Activated naive CD4-positive, alpha-beta T cell treated with anti-CD3 and anti-CD28 coated beads, Interleukin-2, amount 50 U/mL, for 72 hours (primary cell): ENCODE measurements around the gene THSD8. TPM values are rescaled to one million over a fixed set of nuclear protein-coding genes. Genes with fewer than 3 reads are reported as not detected.
"Not testable (repeated sequence)": the region's sequence is repeated elsewhere in the genome, so short reads cannot be mapped to it uniquely, and the experiment has no call there.

Experiments
- ATAC-seq, 2 donors: fragments of 150-1000 bp; cut with Tn5 transposase; 2 replicates each; pipeline ENCODE4 v1.10.0; 2021; ENCODE audit warnings: mild to moderate bottlenecking in 2 of 2, moderate library complexity in 2 of 2
- DNase-seq, 2 donors: peaks; one replicate each; pipeline ENCODE4 v3.0.0; 2021 to 2022; ENCODE audit warnings: low spot score in 2 of 2
- H3K27ac Mint-ChIP-seq, 2 donors: one replicate each; pipeline ENCODE4 v1.8.0; 2022; ENCODE audit warnings: mild to moderate bottlenecking in 2 of 2, mixed read lengths in 2 of 2
- H3K36me3 Mint-ChIP-seq, 2 donors: one replicate each; pipeline ENCODE4 v1.8.0; 2022; ENCODE audit warnings: mixed read lengths in 2 of 2
- H3K9me3 Mint-ChIP-seq, 2 donors: one replicate each; pipeline ENCODE4 v1.8.0; 2022; ENCODE audit warnings: mixed read lengths in 2 of 2
- total RNA-seq, 2 donors: library from RNA; stranded (reverse); gene quantifications; one replicate each; pipeline ENCODE4 v1.2.3, GENCODE V29; 2022

THSD8 gene
- total RNA-seq, 2 donors from 2014 or later: 39.4 to 42.7 TPM

- peak; percentile 15 to 18 for ATAC-seq
- Mint-ChIP-seq H3K27ac (no peak overlapping the region), H3K9me3 (no peaks in the 10 kb centered on the region)
Observed at GRCh38 chr19:12833738-12834565, 32.1 kb downstream of the THSD8 start.

GRCh38 chr19:12834566-12834943 is 32.7 kb downstream of the THSD8 start, which contains the start of gene RTBDN:
TSS of gene RTBDN (minus strand) at chr19:12834579. CDS start at chr19:12829979, 4,600 bp downstream.
- Mint-ChIP-seq H3K27ac (no peak within 1 kb of the TSS), H3K36me3 (peaks cover 4 to 18% of the 10 kb centered on the region in 2 donors), H3K9me3 (no peaks in the 10 kb centered on the region)
- ATAC-seq (no peak), DNase-seq (no peak)

More at GRCh38 chr19:12833738-12834565, 32.1 kb downstream of the THSD8 start:
- peaks cover 4 to 12% of the 10 kb centered on the region in 2 donors for H3K36me3 Mint-ChIP-seq
- DNase-seq: peak in 1 of 2 donors; percentile 24

- H3K9me3 Mint-ChIP-seq: no peaks in the 10 kb centered on the region
- DNase-seq (peak in 1 of 2 donors; percentile 32), ATAC-seq (no peak)
- H3K36me3 Mint-ChIP-seq: peaks cover 4 to 19% of the 10 kb centered on the region in 2 donors
- H3K27ac Mint-ChIP-seq: no peak overlapping the region
Observed at GRCh38 chr19:12834976-12835757, 33.3 kb downstream of the THSD8 start.

- Mint-ChIP-seq H3K36me3 (peaks cover 4 to 17% of the 10 kb centered on the region in 2 donors), H3K27ac (no peak overlapping the region), H3K9me3 (no peaks in the 10 kb centered on the region)
- DNase-seq (no peak), ATAC-seq (no peak)
Observed at GRCh38 chr19:12836529-12836863, 34.6 kb downstream of the THSD8 start.

GRCh38 chr19:12837225-12837624 is 35.4 kb downstream of the THSD8 start:
- no peak overlapping the region for H3K27ac Mint-ChIP-seq
- peaks cover 4 to 17% of the 10 kb centered on the region in 2 donors for H3K36me3 Mint-ChIP-seq
- ATAC-seq: peak; percentile 53 to 77
- DNase-seq: no peak
- no peaks in the 10 kb centered on the region for H3K9me3 Mint-ChIP-seq

- ATAC-seq (peak; percentile 52 to 70), DNase-seq (peak in 1 of 2 donors; percentile 70)
- Mint-ChIP-seq H3K36me3 (peaks cover 4 to 17% of the 10 kb centered on the region in 2 donors), H3K9me3 (no peaks in the 10 kb centered on the region), H3K27ac (peak within 1 kb of the TSS in 1 of 2 donors; percentile 33)
Observed at GRCh38 chr19:12838182-12838885, 36.5 kb downstream of the THSD8 start, which contains the start of gene MAST1. TSS of gene MAST1 (plus strand) at chr19:12838515. CDS start at chr19:12838573, 58 bp downstream.

- Mint-ChIP-seq H3K36me3 (peaks cover 4 to 17% of the 10 kb centered on the region in 2 donors), H3K27ac (no peak overlapping the region), H3K9me3 (no peaks in the 10 kb centered on the region)
- DNase-seq: peak in 1 of 2 donors; percentile 20
- ATAC-seq: peak in 1 of 2 donors; percentile 38
Observed at GRCh38 chr19:12838886-12839756, 37.3 kb downstream of the THSD8 start.

GRCh38 chr19:12840091-12841079 is 38.5 kb downstream of the THSD8 start:
- DNase-seq (peak in 1 of 2 donors; percentile 76), ATAC-seq (peak in 1 of 2 donors; percentile 36)
- peaks cover 0 to 11% of the 10 kb centered on the region in 2 donors for H3K36me3 Mint-ChIP-seq
- no peaks in the 10 kb centered on the region for H3K9me3 Mint-ChIP-seq
- H3K27ac Mint-ChIP-seq: no peak overlapping the region

- Mint-ChIP-seq H3K36me3 (peaks cover 0 to 11% of the 10 kb centered on the region in 2 donors), H3K27ac (no peak overlapping the region), H3K9me3 (no peaks in the 10 kb centered on the region)
- DNase-seq (no peak), ATAC-seq (no peak)
Observed at GRCh38 chr19:12841094-12841493, 39.2 kb downstream of the THSD8 start.

GRCh38 chr19:12842511-12842910 is 40.6 kb downstream of the THSD8 start:
- DNase-seq (no peak), ATAC-seq (no peak)
- peaks cover 0 to 11% of the 10 kb centered on the region in 2 donors for H3K36me3 Mint-ChIP-seq
- H3K9me3 Mint-ChIP-seq: no peaks in the 10 kb centered on the region
- no peak overlapping the region for H3K27ac Mint-ChIP-seq

GRCh38 chr19:12843328-12843727 is 41.5 kb downstream of the THSD8 start:
- no peaks in the 10 kb centered on the region for H3K9me3 Mint-ChIP-seq
- H3K27ac Mint-ChIP-seq: no peak overlapping the region
- peaks cover 0 to 11% of the 10 kb centered on the region in 2 donors for H3K36me3 Mint-ChIP-seq
- no peak for ATAC-seq
- DNase-seq: no peak

GRCh38 chr19:12843999-12844732 is 42.3 kb downstream of the THSD8 start:
- Mint-ChIP-seq H3K36me3 (peaks cover 0 to 9% of the 10 kb centered on the region in 2 donors), H3K9me3 (no peaks in the 10 kb centered on the region), H3K27ac (no peak overlapping the region)
- DNase-seq: no peak
- ATAC-seq: no peak

- not testable (repeated sequence) for H3K9me3 Mint-ChIP-seq, H3K36me3 Mint-ChIP-seq, DNase-seq, ATAC-seq, H3K27ac Mint-ChIP-seq
Observed at GRCh38 chr19:12846613-12847012, 44.7 kb downstream of the THSD8 start.
